Kidney (tissue), 14 donors: Measurements from ENCODE around the gene CARMIL3. TPM values are rescaled to one million over a fixed set of nuclear protein-coding genes. Genes with fewer than 3 reads are reported as not detected.

Source experiments
- DNase-seq, 5 donors: peaks; one replicate each; pipeline ENCODE4 v3.0.0-alpha.2; 2013 to 2020
- FAIRE-seq: peaks from 2 replicates; lab custom pipeline; 2012; peaks lifted over from hg19 to GRCh38; lab: Jason Lieb, UNC
- H3K27ac ChIP-seq, 2 donors: one replicate each; pipeline ENCODE4 v1.7.0; 2013; ENCODE audit warnings: low read depth in 2 of 2, low read length in 2 of 2, inconsistent platforms in 1 of 2
- H3K27me3 ChIP-seq: one replicate; pipeline ENCODE4 v1.7.1; 2013; ENCODE audit warnings: low read length, inconsistent platforms; ENCODE audit not compliant: control insufficient read depth, insufficient read depth
- H3K36me3 ChIP-seq, 3 donors: one replicate each; pipeline versions ENCODE4 v1.7.0 to v1.7.1; 2013; ENCODE audit warnings: low read length in 3 of 3, control low read depth in 1 of 3, inconsistent platforms in 1 of 3; ENCODE audit not compliant: insufficient read depth in 3 of 3, control insufficient read depth in 2 of 3
- H3K4me1 ChIP-seq, 3 donors: one replicate each; pipeline versions ENCODE4 v1.7.0 to v1.7.1; 2013; ENCODE audit warnings: low read length in 3 of 3, inconsistent platforms in 1 of 3, low read depth in 1 of 3; ENCODE audit not compliant: control insufficient read depth in 2 of 3, insufficient read depth in 2 of 3
- H3K4me3 ChIP-seq, 3 donors: one replicate each; pipeline versions ENCODE4 v1.7.0 to v1.8.1; 2013; ENCODE audit warnings: low read length in 3 of 3, control low read depth in 1 of 3, inconsistent platforms in 1 of 3
- H3K9ac ChIP-seq, 3 donors: one replicate each; pipeline versions ENCODE4 v1.7.0 to v1.7.1; 2013; ENCODE audit warnings: low read length in 3 of 3, control low read depth in 1 of 3, inconsistent platforms in 1 of 3
- H3K9me3 ChIP-seq, 3 donors: one replicate each; pipeline versions ENCODE4 v1.7.0 to v1.7.1; 2013; ENCODE audit warnings: low read length in 3 of 3, control low read depth in 1 of 3, inconsistent platforms in 1 of 3; ENCODE audit not compliant: control insufficient read depth in 2 of 3, insufficient read depth in 1 of 3
- intact Hi-C: fragments of 100-400 bp; cut with DNase I; formaldehyde crosslinking; loops from one replicate; pipeline ENCODE4 v1.11.1; 2022
- polyA plus RNA-seq: library from polyadenylated mRNA; stranded (reverse); fragments of 350-450 nt; fragmentation: Illumina TruSeq; extraction: RNeasy Lipid Tissue Mini Kit (QIAGEN cat#74804); gene quantifications from one replicate; pipeline ENCODE4 v1.2.3, GENCODE V29; 2014; ENCODE audit warnings: low read depth, low replicate concordance; ENCODE audit not compliant: insufficient read depth
- total RNA-seq: library from RNA; stranded (reverse); fragmentation: NEBNext Ultra II Directional; extraction: Animal tissue kit (Norgen Biotek cat#: 25700); gene quantifications from one replicate; pipeline ENCODE4 v1.2.1, GENCODE V29; 2021
- TF ChIP-seq, protein P1 (sequence below): IDR thresholded peaks from 3 replicates; pipeline ENCODE4 v1.5.1; 2012; ENCODE audit warnings: mild to moderate bottlenecking, moderate library complexity, borderline replicate concordance; ENCODE audit not compliant: insufficient read depth; ENCODE audit errors: extremely low read depth
- donor health status: control.
- donor health status: control.
- donor health status: control.
- donor health status: control.
- donor health status: control.
- donor health status: DM: yes; HTN: yes; CAD: no.
- donor health status: Normal renal cell carcinoma (clear cell type).

CARMIL3 gene
- total and polyA plus RNA-seq, 2 donors from 2014 or later, result 1.4 to 1.5 TPM

DNA sequence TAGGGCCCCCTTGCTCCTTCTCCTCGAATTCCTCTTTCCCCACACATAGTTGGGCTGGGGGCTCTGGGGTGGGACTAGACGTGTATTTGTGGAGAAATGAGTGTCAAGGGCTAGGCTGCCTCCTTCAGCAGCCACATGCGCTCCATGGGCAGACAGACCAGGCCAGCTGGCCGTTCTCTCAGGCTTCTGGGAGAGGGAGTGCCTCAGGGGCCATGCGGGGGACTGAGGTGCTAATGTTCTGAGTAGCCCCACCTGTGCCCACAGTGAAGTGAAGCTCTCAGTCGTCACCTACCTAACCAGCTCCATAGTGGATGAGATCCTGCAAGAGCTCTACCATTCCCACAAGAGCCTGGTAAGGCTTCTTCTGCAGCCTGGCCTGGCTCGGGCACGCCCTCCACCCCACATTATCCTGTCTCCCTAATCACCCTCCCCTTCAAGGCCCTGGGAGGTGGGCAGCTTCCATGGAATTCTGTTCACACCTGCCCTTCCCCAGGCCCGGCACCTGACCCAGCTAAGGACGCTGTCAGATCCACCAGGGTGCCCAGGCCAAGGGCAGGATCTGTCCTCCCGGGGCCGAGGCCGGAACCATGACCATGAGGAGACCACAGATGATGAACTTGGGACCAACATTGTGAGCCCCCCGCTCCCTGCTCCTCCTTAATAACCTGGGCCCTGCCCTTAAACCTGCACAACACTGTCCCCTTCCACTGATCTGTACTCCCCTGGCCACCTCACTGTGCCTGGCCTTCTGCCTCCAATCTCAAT is 10.6 kb downstream of the CARMIL3 start:
- Histone ChIP-seq H3K4me3 (no peak overlapping the region), H3K27me3 (no peaks in the 10 kb centered on the region), H3K9me3 (no peaks in the 10 kb centered on the region), H3K27ac (peak overlapping the region; percentile 39 to 56), H3K4me1 (peaks cover 0 to 26% (median 14%) of the 10 kb centered on the region in 3 donors), H3K9ac (no peak overlapping the region), H3K36me3 (no peaks in the 10 kb centered on the region)
- no peak for FAIRE-seq
- TF ChIP-seq, protein P1, sequence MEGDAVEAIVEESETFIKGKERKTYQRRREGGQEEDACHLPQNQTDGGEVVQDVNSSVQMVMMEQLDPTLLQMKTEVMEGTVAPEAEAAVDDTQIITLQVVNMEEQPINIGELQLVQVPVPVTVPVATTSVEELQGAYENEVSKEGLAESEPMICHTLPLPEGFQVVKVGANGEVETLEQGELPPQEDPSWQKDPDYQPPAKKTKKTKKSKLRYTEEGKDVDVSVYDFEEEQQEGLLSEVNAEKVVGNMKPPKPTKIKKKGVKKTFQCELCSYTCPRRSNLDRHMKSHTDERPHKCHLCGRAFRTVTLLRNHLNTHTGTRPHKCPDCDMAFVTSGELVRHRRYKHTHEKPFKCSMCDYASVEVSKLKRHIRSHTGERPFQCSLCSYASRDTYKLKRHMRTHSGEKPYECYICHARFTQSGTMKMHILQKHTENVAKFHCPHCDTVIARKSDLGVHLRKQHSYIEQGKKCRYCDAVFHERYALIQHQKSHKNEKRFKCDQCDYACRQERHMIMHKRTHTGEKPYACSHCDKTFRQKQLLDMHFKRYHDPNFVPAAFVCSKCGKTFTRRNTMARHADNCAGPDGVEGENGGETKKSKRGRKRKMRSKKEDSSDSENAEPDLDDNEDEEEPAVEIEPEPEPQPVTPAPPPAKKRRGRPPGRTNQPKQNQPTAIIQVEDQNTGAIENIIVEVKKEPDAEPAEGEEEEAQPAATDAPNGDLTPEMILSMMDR, result no peak
- DNase-seq, result peak in 1 of 5 donors; percentile 48
- intact Hi-C loops, result no loop called here

GRCh38 chr14:24063263-24063836 is 11.5 kb downstream of the CARMIL3 start:
- Histone ChIP-seq H3K4me1 (peaks cover 0 to 25% (median 14%) of the 10 kb centered on the region in 3 donors), H3K4me3 (no peak overlapping the region), H3K27ac (no peak overlapping the region), H3K36me3 (no peaks in the 10 kb centered on the region), H3K9me3 (no peaks in the 10 kb centered on the region), H3K9ac (no peak overlapping the region), H3K27me3 (no peaks in the 10 kb centered on the region)
- intact Hi-C loops, result no loop called here
- TF ChIP-seq, protein P1, result no peak
- no peak for FAIRE-seq
- peak in 1 of 5 donors; percentile 35 for DNase-seq

- Histone ChIP-seq H3K9ac (no peak overlapping the region), H3K4me1 (peaks cover 0 to 23% (median 12%) of the 10 kb centered on the region in 3 donors), H3K27me3 (no peaks in the 10 kb centered on the region), H3K4me3 (no peak overlapping the region), H3K9me3 (no peaks in the 10 kb centered on the region), H3K27ac (no peak overlapping the region), H3K36me3 (no peaks in the 10 kb centered on the region)
- intact Hi-C loops, result no loop called here
- DNase-seq (peak in 1 of 5 donors; percentile 45), FAIRE-seq (no peak)
- TF ChIP-seq, protein P1, result no peak
Measured at GRCh38 chr14:24064091-24064795, 12.4 kb downstream of the CARMIL3 start.
